Smooth muscle cell (in vitro differentiated cells): Measurements from ENCODE around the gene S100A8. TPM values are rescaled to one million over a fixed set of nuclear protein-coding genes. Genes with fewer than 3 reads are reported as not detected.

Experiments used
- DNase-seq: peaks from one replicate; lab custom pipeline; 2025; ENCODE audit not compliant: unreplicated experiment; lab: John Stamatoyannopoulos, UW
- H2AFZ ChIP-seq: fragments of 200-600 bp; sonication (generic); 2 replicates; pipeline ENCODE4 v1.6.0; 2016; ENCODE audit warnings: antibody characterized with exemption, low read depth, mild to moderate bottlenecking
- H3F3A ChIP-seq: fragments of 200-600 bp; sonication (generic); 2 replicates; pipeline ENCODE4 v1.6.0; 2017; ENCODE audit warnings: antibody characterized with exemption, low read depth
- H3K27ac ChIP-seq: fragments of 200-600 bp; sonication (generic); 2 replicates; pipeline ENCODE4 v1.5.1; 2016; ENCODE audit warnings: low read depth, mild to moderate bottlenecking
- H3K27me3 ChIP-seq: fragments of 200-600 bp; sonication (generic); 2 replicates; pipeline ENCODE4 v1.6.1; 2016; ENCODE audit warnings: low read depth, mild to moderate bottlenecking
- H3K36me3 ChIP-seq: fragments of 200-600 bp; sonication (generic); 2 replicates; pipeline ENCODE4 v1.5.1; 2016; ENCODE audit warnings: low read depth
- H3K4me1 ChIP-seq: fragments of 200-600 bp; sonication (generic); 2 replicates; pipeline ENCODE4 v1.5.1; 2016; ENCODE audit warnings: low read depth
- H3K4me2 ChIP-seq: fragments of 200-600 bp; sonication (generic); 2 replicates; pipeline ENCODE4 v1.6.0; 2016; ENCODE audit warnings: mild to moderate bottlenecking
- H3K4me3 ChIP-seq: fragments of 200-600 bp; sonication (generic); 2 replicates; pipeline ENCODE4 v1.5.1; 2016; ENCODE audit warnings: mild to moderate bottlenecking
- H3K79me2 ChIP-seq: fragments of 200-600 bp; sonication (generic); 2 replicates; pipeline ENCODE4 v1.6.0; 2016; ENCODE audit warnings: low read depth, mild to moderate bottlenecking
- H3K9ac ChIP-seq: fragments of 200-600 bp; sonication (generic); 2 replicates; pipeline ENCODE4 v1.6.0; 2016; ENCODE audit warnings: low read depth
- H3K9me3 ChIP-seq: fragments of 200-600 bp; sonication (generic); replicated peaks from 2 replicates; pipeline ENCODE4 v1.5.1; 2016; ENCODE audit warnings: low read depth
- H4K20me1 ChIP-seq: fragments of 200-600 bp; sonication (generic); 2 replicates; pipeline ENCODE4 v1.6.0; 2016; ENCODE audit warnings: low read depth
- CTCF ChIP-seq: fragments of 200-600 bp; sonication (generic); IDR thresholded peaks from 2 replicates; pipeline ENCODE4 v1.5.1; 2017; ENCODE audit warnings: borderline replicate concordance, mild to moderate bottlenecking, antibody characterized with exemption; ENCODE audit not compliant: insufficient read depth, poor library complexity, severe bottlenecking
- WGBS: methylation state at CpG from one replicate; pipeline ENCODE4 v1.1.7; 2016; ENCODE audit warnings: low lambda C conversion rate; 5-methylcytosine and 5-hydroxymethylcytosine counted together
- polyA plus RNA-seq: library from polyadenylated mRNA; unstranded; fragments of >200 nt; fragmentation: Nextera tagmentation; extraction: Ambion mirVana; gene quantifications from 2 replicates; pipeline ENCODE4 v1.2.1, GENCODE V29; 2016
- total RNA-seq: library from RNA; depleted of rRNA; stranded (reverse); fragments of >200 nt; gene quantifications from 2 replicates; pipeline ENCODE4 v1.2.3, GENCODE V29; 2014

S100A8 gene
- total and polyA plus RNA-seq, 2 experiments from 2014 or later, result 0.79 TPM; not detected in 1

GRCh38 chr1:153387001-153387400, 3.9 kb downstream of the S100A8 start:
- Histone ChIP-seq H3K27ac (no peak overlapping the region), H3K4me3 (no peak overlapping the region), H3F3A (no peaks in the 10 kb centered on the region), H2AFZ (no peak overlapping the region), H3K36me3 (no peaks in the 10 kb centered on the region), H3K27me3 (no peaks in the 10 kb centered on the region), H3K4me1 (no peaks in the 10 kb centered on the region), H3K4me2 (no peak overlapping the region), H3K9me3 (no peaks in the 10 kb centered on the region), H3K79me2 (no peaks in the 10 kb centered on the region), H4K20me1 (no peaks in the 10 kb centered on the region), H3K9ac (no peak overlapping the region)
- TF ChIP-seq CTCF, result no peak
- DNase-seq, result no peak
- WGBS, result 83% methylated on average over 4 of the region's 4 CpGs

- DNase-seq, result no peak
- no peaks in the 10 kb centered on the region for H3K4me1 ChIP-seq
- no peak overlapping the region for H3K4me2 ChIP-seq
- no peaks in the 10 kb centered on the region for H4K20me1 ChIP-seq
- no peak overlapping the region for H3K4me3 ChIP-seq
- no peaks in the 10 kb centered on the region for H3K27me3 ChIP-seq
- H3K79me2 ChIP-seq, result no peaks in the 10 kb centered on the region
- no peak overlapping the region for H3K9ac ChIP-seq
- H3K36me3 ChIP-seq, result no peaks in the 10 kb centered on the region
- 83% methylated on average over 5 of the region's 5 CpGs for WGBS
- no peaks in the 10 kb centered on the region for H3F3A ChIP-seq
- TF ChIP-seq CTCF, result no peak
- H3K9me3 ChIP-seq, result no peaks in the 10 kb centered on the region
- H2AFZ ChIP-seq, result no peak overlapping the region
- no peak overlapping the region for H3K27ac ChIP-seq
Measured at GRCh38 chr1:153386500-153386901, 4.4 kb downstream of the S100A8 start.

- H2AFZ ChIP-seq, result no peak overlapping the region
- 77% methylated on average over 4 of the region's 4 CpGs for WGBS
- no peaks in the 10 kb centered on the region for H3K27me3 ChIP-seq
- no peak overlapping the region for H3K4me3 ChIP-seq
- H3K4me2 ChIP-seq, result no peak overlapping the region
- no peak overlapping the region for H3K9ac ChIP-seq
- H3F3A ChIP-seq, result no peaks in the 10 kb centered on the region
- no peak overlapping the region for H3K27ac ChIP-seq
- TF ChIP-seq CTCF, result no peak
- no peaks in the 10 kb centered on the region for H3K4me1 ChIP-seq
- no peak for DNase-seq
- H4K20me1 ChIP-seq, result no peaks in the 10 kb centered on the region
- H3K36me3 ChIP-seq, result no peaks in the 10 kb centered on the region
- no peaks in the 10 kb centered on the region for H3K9me3 ChIP-seq
- no peaks in the 10 kb centered on the region for H3K79me2 ChIP-seq
Measured at GRCh38 chr1:153384958-153385580, 5.8 kb downstream of the S100A8 start.

- Histone ChIP-seq H2AFZ (no peak overlapping the region), H3K4me3 (no peak overlapping the region), H3K36me3 (no peaks in the 10 kb centered on the region), H3F3A (no peaks in the 10 kb centered on the region), H3K79me2 (no peaks in the 10 kb centered on the region), H3K4me1 (no peaks in the 10 kb centered on the region), H3K9ac (no peak overlapping the region), H3K27me3 (no peaks in the 10 kb centered on the region), H4K20me1 (no peaks in the 10 kb centered on the region), H3K4me2 (no peak overlapping the region), H3K9me3 (no peaks in the 10 kb centered on the region), H3K27ac (no peak overlapping the region)
- no peak for TF ChIP-seq CTCF
- WGBS, result 93% methylated on average over 23 of the region's 23 CpGs
- no peak for DNase-seq
Measured at GRCh38 chr1:153380711-153381110, 10.2 kb downstream of the S100A8 start.
